Measurements from ENCODE around the gene SLC7A6. TPM values are rescaled to one million over a fixed set of nuclear protein-coding genes. Genes with fewer than 3 reads are reported as not detected.

SLC7A6 gene
- total and polyA plus RNA-seq, 2 of the 13 experiments (the other 11 are each of a cell fraction or from before 2014, with no cell fraction given): 35.8 to 70.8 TPM

DNA sequence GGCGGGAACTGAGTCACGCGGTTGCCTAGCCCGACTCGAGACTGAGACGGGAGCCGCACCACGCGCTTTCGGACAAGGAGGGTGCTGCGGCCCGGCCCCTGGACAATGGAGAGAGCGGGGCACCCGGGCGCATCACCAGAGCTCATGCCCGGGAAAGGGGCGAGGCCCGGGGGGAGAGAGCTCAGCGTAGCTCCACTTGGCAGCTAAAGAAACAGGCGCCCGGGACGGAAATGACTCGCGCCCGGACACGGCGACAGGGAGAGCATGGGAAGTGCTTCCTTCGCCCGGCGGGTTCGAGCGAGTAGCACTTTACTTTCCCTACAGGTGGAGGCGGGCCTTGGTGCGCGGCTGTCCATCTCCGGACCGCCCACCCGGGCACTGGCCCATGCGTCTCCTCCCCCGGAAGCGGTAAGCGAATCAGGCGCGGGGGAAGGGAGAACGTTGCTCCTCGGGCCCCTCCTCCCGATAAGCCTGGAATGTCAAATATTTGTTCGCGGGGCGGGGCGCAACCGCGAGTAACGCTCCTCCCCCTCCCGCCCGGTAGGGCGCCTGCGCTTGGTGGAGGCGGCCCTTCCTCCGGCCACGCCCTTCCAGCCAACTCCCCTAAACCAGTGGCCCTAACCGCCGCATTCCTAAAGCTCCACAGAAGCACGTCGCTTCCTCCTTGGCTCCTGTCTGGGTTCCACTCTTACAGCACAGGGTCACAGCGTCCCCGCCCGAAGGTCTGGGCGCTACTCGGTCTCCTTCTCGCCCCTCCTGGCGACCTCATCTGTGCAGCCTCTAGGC is 26.9 kb upstream of the SLC7A6 start (continued):
- TF ChIP-seq MYC (CRISPR knock-in tag; IDR thresholded peaks at IDR 0.05; ENCODE audit: borderline replicate concordance) (peak; percentile 74), ZNF878 (CRISPR knock-in tag; IDR thresholded peaks at IDR 0.05) (peak; percentile 83), PTBP1 (IDR thresholded peaks at IDR 0.05; ENCODE audit: low read depth, low read length, poor library complexity, severe bottlenecking) (no peak), SP140L (CRISPR knock-in tag; IDR thresholded peaks at IDR 0.05; ENCODE audit: borderline replicate concordance) (0 out of 2 replicates have a peak, but pooled peaks have one; percentile 27), SIN3B (IDR thresholded peaks at IDR 0.05; ENCODE audit: low read length) (no peak; the same call in 1 of the 2 replicates), ZNF441 (CRISPR knock-in tag; IDR thresholded peaks at IDR 0.05; ENCODE audit: borderline replicate concordance) (peak; percentile 73), SALL1 (CRISPR knock-in tag; IDR thresholded peaks at IDR 0.05) (peak; percentile 91), EHMT2 (IDR thresholded peaks at IDR 0.05; ENCODE audit: borderline replicate concordance, low read depth, low read length) (no peak), ARNT2 (CRISPR knock-in tag; IDR thresholded peaks at IDR 0.05; ENCODE audit: low read depth) (peak; percentile 91), ZNF562 (CRISPR knock-in tag; IDR thresholded peaks at IDR 0.05; ENCODE audit: borderline replicate concordance) (no peak), NFYB (CRISPR knock-in tag; IDR thresholded peaks at IDR 0.05) (peak; percentile 78), ZNF138 (CRISPR knock-in tag; IDR thresholded peaks at IDR 0.05; ENCODE audit: low read depth) (no peak), U2AF1 (optimal IDR thresholded peaks at IDR 0.05; ENCODE audit: low read depth, low read length) (no peak)
- TF ChIP-seq, protein P1, sequence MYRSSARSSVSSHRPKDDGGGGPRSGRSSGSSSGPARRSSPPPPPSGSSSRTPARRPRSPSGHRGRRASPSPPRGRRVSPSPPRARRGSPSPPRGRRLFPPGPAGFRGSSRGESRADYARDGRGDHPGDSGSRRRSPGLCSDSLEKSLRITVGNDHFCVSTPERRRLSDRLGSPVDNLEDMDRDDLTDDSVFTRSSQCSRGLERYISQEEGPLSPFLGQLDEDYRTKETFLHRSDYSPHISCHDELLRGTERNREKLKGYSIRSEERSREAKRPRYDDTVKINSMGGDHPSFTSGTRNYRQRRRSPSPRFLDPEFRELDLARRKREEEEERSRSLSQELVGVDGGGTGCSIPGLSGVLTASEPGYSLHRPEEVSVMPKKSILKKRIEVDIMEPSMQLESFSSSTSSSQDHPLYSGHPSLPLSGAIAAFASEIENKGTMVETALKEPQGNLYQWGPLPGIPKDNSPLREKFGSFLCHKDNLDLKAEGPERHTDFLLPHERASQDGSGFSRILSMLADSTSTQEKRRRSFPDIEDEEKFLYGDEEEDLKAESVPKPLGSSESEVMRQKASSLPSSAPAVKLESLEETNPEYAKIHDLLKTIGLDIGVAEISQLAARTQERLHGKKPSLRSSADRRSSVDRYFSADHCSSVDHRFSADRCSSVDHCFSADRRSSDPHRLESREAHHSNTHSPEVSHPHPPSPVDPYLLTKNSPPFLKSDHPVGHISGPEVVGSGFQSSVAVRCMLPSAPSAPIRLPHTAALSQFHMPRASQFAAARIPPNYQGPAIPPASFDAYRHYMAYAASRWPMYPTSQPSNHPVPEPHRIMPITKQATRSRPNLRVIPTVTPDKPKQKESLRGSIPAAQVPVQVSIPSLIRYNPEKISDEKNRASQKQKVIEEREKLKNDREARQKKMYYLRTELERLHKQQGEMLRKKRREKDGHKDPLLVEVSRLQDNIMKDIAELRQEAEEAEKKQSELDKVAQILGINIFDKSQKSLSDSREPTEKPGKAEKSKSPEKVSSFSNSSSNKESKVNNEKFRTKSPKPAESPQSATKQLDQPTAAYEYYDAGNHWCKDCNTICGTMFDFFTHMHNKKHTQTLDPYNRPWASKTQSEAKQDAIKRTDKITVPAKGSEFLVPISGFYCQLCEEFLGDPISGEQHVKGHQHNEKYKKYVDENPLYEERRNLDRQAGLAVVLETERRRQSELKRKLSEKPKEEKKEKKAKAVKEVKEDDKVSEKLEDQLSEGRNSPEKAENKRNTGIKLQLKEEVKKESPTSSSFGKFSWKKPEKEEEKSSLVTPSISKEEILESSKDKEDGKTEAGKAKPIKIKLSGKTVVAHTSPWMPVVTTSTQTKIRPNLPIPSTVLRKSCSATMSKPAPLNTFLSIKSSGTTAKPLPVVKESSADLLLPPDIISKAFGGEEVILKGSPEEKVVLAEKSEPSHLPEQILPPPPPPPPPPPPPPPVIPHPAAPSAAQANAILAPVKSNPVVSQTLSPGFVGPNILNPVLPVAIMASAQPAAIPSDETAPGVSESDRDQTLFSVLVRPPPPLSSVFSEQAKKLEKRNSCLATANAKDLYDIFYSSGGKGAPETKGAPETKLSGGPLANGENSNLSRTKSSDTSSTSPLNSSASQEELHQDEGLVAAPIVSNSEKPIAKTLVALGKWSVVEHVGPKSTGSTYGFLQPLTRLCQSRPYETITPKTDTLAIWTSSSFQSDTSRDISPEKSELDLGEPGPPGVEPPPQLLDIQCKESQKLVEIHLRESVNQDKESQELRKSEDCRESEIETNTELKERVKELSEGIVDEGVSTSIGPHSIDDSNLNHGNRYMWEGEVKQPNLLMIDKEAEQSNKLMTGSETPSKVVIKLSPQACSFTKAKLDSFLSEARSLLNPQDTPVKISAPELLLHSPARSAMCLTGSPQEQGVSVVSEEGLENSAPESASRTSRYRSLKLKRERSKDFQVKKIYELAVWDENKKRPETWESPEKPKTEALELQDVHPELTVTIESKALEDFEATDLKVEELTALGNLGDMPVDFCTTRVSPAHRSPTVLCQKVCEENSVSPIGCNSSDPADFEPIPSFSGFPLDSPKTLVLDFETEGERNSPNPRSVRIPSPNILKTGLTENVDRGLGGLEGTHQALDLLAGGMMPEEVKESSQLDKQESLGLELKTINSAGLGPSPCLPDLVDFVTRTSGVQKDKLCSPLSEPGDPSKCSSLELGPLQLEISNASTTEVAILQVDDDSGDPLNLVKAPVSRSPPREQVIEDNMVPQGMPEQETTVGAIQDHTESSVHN (CRISPR knock-in tag; IDR thresholded peaks at IDR 0.05): no peak
- TF ChIP-seq, protein P2, sequence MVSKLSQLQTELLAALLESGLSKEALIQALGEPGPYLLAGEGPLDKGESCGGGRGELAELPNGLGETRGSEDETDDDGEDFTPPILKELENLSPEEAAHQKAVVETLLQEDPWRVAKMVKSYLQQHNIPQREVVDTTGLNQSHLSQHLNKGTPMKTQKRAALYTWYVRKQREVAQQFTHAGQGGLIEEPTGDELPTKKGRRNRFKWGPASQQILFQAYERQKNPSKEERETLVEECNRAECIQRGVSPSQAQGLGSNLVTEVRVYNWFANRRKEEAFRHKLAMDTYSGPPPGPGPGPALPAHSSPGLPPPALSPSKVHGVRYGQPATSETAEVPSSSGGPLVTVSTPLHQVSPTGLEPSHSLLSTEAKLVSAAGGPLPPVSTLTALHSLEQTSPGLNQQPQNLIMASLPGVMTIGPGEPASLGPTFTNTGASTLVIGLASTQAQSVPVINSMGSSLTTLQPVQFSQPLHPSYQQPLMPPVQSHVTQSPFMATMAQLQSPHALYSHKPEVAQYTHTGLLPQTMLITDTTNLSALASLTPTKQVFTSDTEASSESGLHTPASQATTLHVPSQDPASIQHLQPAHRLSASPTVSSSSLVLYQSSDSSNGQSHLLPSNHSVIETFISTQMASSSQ (IDR thresholded peaks at IDR 0.05; ENCODE audit: low read depth): no peak
- TF ChIP-seq, protein P2 (CRISPR knock-in tag; IDR thresholded peaks at IDR 0.05; ENCODE audit: borderline replicate concordance): peak; percentile 80; the same call in 1 of the 2 replicates
